SK-N-SH treated with all-trans-retinoic acid at 6 μM for 48 hours (cell line): ENCODE measurements around the gene LMBR1.
A peak's percentile ranks its signal among the peaks of the same experiment; 100 is the strongest.

Source experiments
- ATAC-seq: fragments of 200-7000 bp; cut with Tn5 transposase; 3 replicates; pipeline ENCODE4 v1.9.1; 2020; ENCODE audit warnings: mild to moderate bottlenecking, moderate library complexity
- ARNTL ChIP-seq: fragments of 450-650 bp; formaldehyde crosslinking; IDR thresholded peaks from 2 replicates; pipeline ENCODE4 v1.5.0; 2020; ENCODE audit warnings: low read depth, mild to moderate bottlenecking, moderate library complexity, borderline replicate concordance
- BACH2 ChIP-seq: fragments of 250-450 bp; sonication (Bioruptor Pico); IDR thresholded peaks from 2 replicates; pipeline ENCODE4 v1.9.0; 2021; ENCODE audit warnings: mild to moderate bottlenecking, borderline replicate concordance
- CSDC2 ChIP-seq: fragments of 250-450 bp; sonication (Bioruptor Pico); IDR thresholded peaks from 2 replicates; pipeline ENCODE4 v1.5.0; 2020; ENCODE audit warnings: mild to moderate bottlenecking, moderate library complexity
- CSRNP3 ChIP-seq: fragments of 250-450 bp; sonication (Bioruptor Pico); IDR thresholded peaks from 2 replicates; pipeline ENCODE4 v1.5.1; 2021; ENCODE audit warnings: mild to moderate bottlenecking, moderate library complexity
- ESRRG ChIP-seq: fragments of 250-450 bp; sonication (Bioruptor Pico); IDR thresholded peaks from 2 replicates; pipeline ENCODE4 v1.6.1; 2021; ENCODE audit warnings: mild to moderate bottlenecking
- GLIS3 ChIP-seq: fragments of 250-450 bp; sonication (Bioruptor Pico); IDR thresholded peaks from 2 replicates; pipeline ENCODE4 v1.5.0; 2020; ENCODE audit warnings: mild to moderate bottlenecking, moderate library complexity
- ISL1 ChIP-seq: fragments of 250-450 bp; sonication (Bioruptor Pico); IDR thresholded peaks from 2 replicates; pipeline ENCODE4 v2.1.2; 2022; ENCODE audit warnings: mild to moderate bottlenecking, moderate library complexity
- OSR1 ChIP-seq: fragments of 250-450 bp; sonication (Bioruptor Pico); IDR thresholded peaks from 2 replicates; pipeline ENCODE4 v1.8.0; 2022; ENCODE audit warnings: moderate library complexity, mild to moderate bottlenecking, inconsistent platforms
- PATZ1 ChIP-seq: fragments of 250-450 bp; sonication (Bioruptor Pico); IDR thresholded peaks from 2 replicates; pipeline ENCODE4 v1.8.0; 2020; ENCODE audit warnings: mild to moderate bottlenecking, moderate library complexity, borderline replicate concordance
- POU6F1 ChIP-seq: fragments of 250-450 bp; sonication (Bioruptor Pico); IDR thresholded peaks from 2 replicates; pipeline ENCODE4 v1.8.0; 2021; ENCODE audit warnings: low read depth, mild to moderate bottlenecking, moderate library complexity, borderline replicate concordance
- PPARA ChIP-seq: fragments of 250-450 bp; sonication (Bioruptor Pico); IDR thresholded peaks from 2 replicates; pipeline ENCODE4 v1.5.0; 2020; ENCODE audit warnings: mild to moderate bottlenecking, borderline replicate concordance
- RARB ChIP-seq: fragments of 250-450 bp; sonication (Bioruptor Pico); IDR thresholded peaks from 2 replicates; pipeline ENCODE4 v1.8.0; 2021; ENCODE audit warnings: mild to moderate bottlenecking, moderate library complexity
- SNAI2 ChIP-seq: fragments of 250-450 bp; sonication (Bioruptor Pico); IDR thresholded peaks from 2 replicates; pipeline ENCODE4 v1.5.0; 2020; ENCODE audit warnings: mild to moderate bottlenecking, moderate library complexity
- TCF4 ChIP-seq: fragments of 250-450 bp; sonication (Bioruptor Pico); IDR thresholded peaks from 2 replicates; pipeline ENCODE4 v1.8.0; 2021; ENCODE audit warnings: mild to moderate bottlenecking, moderate library complexity, borderline replicate concordance
- TSHZ2 ChIP-seq: fragments of 250-450 bp; sonication (Bioruptor Pico); IDR thresholded peaks from 2 replicates; pipeline ENCODE4 v1.5.0; 2020; ENCODE audit warnings: mild to moderate bottlenecking, moderate library complexity
- ZC3H10 ChIP-seq: fragments of 250-450 bp; sonication (Bioruptor Pico); IDR thresholded peaks from 2 replicates; pipeline ENCODE4 v1.5.1; 2021; ENCODE audit warnings: mild to moderate bottlenecking, moderate library complexity
- ZFP3 ChIP-seq: fragments of 250-450 bp; sonication (Bioruptor Pico); IDR thresholded peaks from 2 replicates; pipeline ENCODE4 v1.5.0; 2020; ENCODE audit warnings: mild to moderate bottlenecking, moderate library complexity
- ZFP30 ChIP-seq: fragments of 450-650 bp; formaldehyde crosslinking; IDR thresholded peaks from 2 replicates; pipeline ENCODE4 v1.5.0; 2022; ENCODE audit warnings: mild to moderate bottlenecking, moderate library complexity
- ZNF565 ChIP-seq: fragments of 450-650 bp; formaldehyde crosslinking; conservative IDR thresholded peaks from 2 replicates; pipeline ENCODE4 v1.5.0; 2020; ENCODE audit warnings: low read depth, mild to moderate bottlenecking, moderate library complexity
- ZNF70 ChIP-seq: fragments of 450-650 bp; formaldehyde crosslinking; IDR thresholded peaks from 2 replicates; pipeline ENCODE4 v1.5.0; 2020; ENCODE audit warnings: mild to moderate bottlenecking, moderate library complexity

The LMBR1 gene

GRCh38 chr7:156823435-156823834, 69.5 kb downstream of the LMBR1 start (continued):
- TF ChIP-seq CSRNP3 (CRISPR knock-in tag), result no peak
- no peak for TF ChIP-seq OSR1
- no peak for TF ChIP-seq RARB (CRISPR knock-in tag)
- no peak for TF ChIP-seq PPARA
- no peak for TF ChIP-seq BACH2
- TF ChIP-seq ZC3H10, result no peak
- TF ChIP-seq, all 23 proteins: peak for 0

- peak; percentile 56 for ATAC-seq
- TF ChIP-seq CSRNP3 (CRISPR knock-in tag), result no peak
- TF ChIP-seq ISL1 (CRISPR knock-in tag), result no peak
- TF ChIP-seq TCF4 (CRISPR knock-in tag), result no peak
- TF ChIP-seq ZNF565 (CRISPR knock-in tag), result no peak
- no peak for TF ChIP-seq POU6F1
- no peak for TF ChIP-seq BACH2
- no peak for TF ChIP-seq ZFP3 (CRISPR knock-in tag)
- no peak for TF ChIP-seq GLIS3 (CRISPR knock-in tag)
- TF ChIP-seq PATZ1 (CRISPR knock-in tag), result no peak
- TF ChIP-seq TSHZ2 (CRISPR knock-in tag), result no peak
- TF ChIP-seq ESRRG, result no peak
- no peak for TF ChIP-seq ZNF70 (CRISPR knock-in tag)
- no peak for TF ChIP-seq ZFP30 (CRISPR knock-in tag)
- TF ChIP-seq ARNTL, result no peak
Observed at GRCh38 chr7:156820445-156821063, 72.4 kb downstream of the LMBR1 start.

GRCh38 chr7:156819733-156820295, 73.2 kb downstream of the LMBR1 start:
- no peak; the same call in 2 of the 3 replicates for ATAC-seq
- no peak for TF ChIP-seq POU6F1
- TF ChIP-seq ZFP3 (CRISPR knock-in tag), result no peak
- TF ChIP-seq TCF4 (CRISPR knock-in tag), result no peak
- no peak for TF ChIP-seq GLIS3 (CRISPR knock-in tag)
- no peak for TF ChIP-seq ZFP30 (CRISPR knock-in tag)
- no peak for TF ChIP-seq SNAI2
- no peak for TF ChIP-seq ISL1 (CRISPR knock-in tag)
- TF ChIP-seq ZC3H10, result no peak
- no peak for TF ChIP-seq CSRNP3 (CRISPR knock-in tag)
- no peak for TF ChIP-seq ZNF70 (CRISPR knock-in tag)
- no peak for TF ChIP-seq TSHZ2 (CRISPR knock-in tag)
- TF ChIP-seq BACH2, result no peak
- TF ChIP-seq CSDC2, result no peak
- TF ChIP-seq OSR1, result no peak
